COLO668 (cell line): ENCODE measurements around the gene OAS1.
"Not testable (repeated sequence)": the region's sequence is repeated elsewhere in the genome, so short reads cannot be mapped to it uniquely, and the experiment has no call there.

ENCODE experiments used
- DNase-seq: peaks from one replicate; lab custom pipeline; 2025; ENCODE audit not compliant: unreplicated experiment; lab: John Stamatoyannopoulos, UW

The OAS1 gene

DNA sequence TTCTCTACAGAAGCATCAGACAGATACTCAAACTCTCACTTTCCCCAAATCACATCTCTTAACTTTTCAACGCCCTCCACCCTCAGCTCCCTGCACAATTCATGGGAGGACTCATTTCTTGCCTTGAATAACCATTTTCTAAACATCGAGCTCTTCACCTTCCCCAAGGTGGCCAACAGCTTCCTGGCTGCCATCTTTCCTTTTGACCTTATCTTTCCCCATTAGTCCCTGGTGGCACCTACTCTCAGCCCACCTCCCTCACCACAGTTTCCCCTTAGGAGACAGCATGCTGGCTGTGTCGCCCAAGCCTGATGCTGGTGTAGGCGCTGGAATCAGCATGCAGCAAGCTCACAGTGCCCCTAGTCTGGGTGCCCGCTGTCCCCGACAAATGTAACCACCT, 8.4 kb upstream of the OAS1 start:
- DNase-seq: no peak

DNA sequence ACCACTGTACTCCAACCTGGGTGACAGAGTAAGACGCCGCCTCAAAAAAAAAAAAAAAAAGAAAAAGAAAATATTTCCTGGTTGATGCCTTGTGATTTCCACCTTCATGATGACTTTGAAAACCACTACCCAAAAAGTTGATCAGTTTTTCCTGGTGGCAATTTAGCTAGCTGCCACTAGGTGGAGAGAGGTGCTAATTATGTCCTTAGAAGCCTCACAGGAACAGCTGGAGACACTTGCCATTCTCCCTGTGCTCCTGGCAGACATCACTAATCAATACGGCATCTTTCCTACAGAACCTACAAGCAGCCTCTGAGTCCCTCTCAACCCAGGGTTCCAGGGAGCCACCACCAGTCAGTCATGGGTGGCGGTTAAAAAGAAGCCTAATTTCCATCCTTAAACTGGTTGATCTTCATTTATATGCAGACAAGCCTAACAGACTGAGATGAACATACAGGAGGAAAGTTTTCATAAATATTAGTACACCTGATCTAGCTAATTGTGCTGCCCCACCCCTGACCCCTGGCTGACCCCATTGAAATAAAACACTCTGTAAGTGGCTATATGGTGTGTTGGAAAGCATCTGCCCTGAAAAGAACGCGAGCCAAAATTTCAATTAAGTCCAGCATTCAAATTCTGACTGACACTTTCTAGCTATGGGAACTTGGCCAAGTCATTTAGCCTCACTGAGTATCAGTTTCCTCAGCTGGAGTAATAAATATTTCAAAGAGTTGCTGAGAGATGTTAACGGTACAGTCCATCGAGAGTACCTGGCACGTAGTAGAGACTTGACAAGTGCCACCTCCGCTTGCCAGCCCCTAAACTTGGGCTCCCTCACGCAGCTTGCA, 6.2 kb upstream of the OAS1 start:
- DNase-seq: peak; percentile 38

DNA sequence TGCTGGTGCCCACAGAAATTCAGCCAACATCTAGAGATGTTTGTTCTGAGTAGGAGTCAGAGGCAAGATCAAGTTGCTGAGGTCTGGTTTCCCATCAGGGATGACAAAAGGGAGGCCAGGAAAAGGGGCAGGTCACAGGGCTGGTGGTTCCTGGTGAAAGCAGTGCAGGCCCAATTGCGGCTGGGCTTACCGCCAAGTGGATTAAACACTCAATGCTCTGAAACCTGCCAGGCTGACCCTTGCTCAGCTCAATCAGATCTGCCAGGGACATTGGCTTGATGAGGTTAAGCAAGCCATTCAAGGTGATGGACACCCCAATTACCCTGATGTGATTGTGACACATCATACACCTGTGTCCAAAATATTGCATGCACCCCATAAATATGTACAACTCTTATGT, 5.5 kb upstream of the OAS1 start:
- no peak for DNase-seq

DNA sequence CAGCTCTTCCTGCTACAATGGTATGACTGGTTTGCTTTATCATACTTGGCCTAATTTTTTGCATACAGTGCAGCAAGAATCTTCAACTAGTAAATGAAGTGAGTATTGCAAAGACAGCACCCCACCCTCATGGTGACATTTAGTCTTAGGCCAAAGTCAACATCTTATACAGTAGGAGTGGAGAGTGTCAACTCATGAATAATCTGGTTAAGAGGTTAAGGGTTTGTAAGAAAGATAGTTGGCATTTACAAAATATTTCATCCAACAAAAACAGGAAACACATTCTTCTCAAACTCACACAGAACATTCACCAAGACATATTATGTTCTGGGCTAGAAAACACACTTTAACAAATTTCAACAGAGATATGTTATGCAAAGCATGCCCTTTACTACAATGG, 2.2 kb upstream of the OAS1 start:
- DNase-seq: no peak

DNA sequence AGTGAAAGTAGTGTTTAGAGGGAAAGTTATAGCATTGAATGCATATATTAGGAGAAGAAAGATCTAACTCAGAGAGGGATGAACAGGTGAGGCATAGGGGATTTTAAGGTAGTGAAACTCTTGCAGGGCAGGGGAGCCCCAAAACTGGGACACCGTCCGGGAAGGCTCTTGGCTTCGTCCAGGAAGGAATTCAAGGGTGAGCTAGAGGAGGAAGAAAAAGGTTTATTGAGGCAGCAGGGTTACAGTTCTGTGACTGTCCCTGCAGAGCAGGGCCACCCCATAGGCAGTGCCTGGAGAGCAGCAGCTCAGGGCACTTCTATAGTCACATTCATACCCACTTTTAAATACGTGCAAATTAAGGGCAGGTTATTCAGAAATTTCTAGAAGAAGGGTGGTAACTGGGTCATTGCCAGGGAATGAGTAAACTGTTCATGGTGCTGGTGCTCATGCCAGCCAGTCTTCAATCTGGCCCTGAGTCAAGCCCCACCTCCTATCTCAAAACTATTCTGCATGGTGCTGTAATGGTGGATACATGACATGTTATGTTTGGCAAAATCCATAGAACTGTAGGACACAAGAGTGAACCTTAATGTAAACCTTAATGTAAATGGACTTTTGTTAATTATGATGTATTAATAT, 1.2 kb upstream of the OAS1 start:
- DNase-seq: no peak

DNA sequence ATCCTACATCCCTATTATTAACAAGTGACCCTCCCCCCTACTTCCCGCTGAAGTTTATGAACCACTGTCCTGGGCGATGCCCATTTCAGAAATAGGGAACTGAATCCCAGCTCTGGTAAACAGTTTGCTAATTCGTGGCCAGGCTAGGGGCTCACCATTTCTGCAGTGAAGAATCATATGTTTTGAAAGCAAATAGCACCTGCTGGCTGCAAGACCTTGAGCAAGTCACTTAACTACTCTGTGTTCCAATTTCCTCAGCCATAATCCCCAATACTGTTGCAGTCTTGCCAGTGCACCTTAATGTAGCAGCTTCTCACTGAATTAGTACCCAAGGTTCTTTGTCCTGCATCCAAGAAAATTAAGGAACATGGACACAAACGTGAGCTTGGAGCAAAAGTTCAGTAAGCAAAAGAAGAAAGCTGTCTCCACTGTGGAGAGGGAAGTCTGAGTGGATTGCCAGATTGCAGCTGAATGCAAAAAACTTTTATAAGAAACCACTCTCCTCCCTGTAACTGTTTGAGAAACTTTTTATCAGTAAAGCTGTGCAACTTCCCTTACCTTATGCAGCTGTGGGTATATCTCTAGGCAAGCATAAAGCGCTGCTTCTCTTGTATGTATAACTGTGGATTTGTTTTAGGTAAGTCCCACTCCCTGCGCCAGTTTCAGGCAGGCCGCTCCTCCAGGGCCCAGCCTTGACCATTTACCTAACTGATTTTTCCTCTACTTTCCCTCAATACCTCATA, 824 bp downstream of the OAS1 start:
- no peak for DNase-seq

DNA sequence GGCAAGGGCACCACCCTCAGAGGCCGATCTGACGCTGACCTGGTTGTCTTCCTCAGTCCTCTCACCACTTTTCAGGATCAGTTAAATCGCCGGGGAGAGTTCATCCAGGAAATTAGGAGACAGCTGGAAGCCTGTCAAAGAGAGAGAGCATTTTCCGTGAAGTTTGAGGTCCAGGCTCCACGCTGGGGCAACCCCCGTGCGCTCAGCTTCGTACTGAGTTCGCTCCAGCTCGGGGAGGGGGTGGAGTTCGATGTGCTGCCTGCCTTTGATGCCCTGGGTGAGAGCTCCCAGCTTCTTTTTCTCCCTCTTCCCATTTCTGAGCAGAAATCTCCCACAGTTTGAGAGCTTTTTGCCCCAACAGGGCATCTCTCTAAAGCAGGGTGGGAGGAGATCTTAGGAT, 1.8 kb downstream of the OAS1 start:
- DNase-seq: no peak

DNA sequence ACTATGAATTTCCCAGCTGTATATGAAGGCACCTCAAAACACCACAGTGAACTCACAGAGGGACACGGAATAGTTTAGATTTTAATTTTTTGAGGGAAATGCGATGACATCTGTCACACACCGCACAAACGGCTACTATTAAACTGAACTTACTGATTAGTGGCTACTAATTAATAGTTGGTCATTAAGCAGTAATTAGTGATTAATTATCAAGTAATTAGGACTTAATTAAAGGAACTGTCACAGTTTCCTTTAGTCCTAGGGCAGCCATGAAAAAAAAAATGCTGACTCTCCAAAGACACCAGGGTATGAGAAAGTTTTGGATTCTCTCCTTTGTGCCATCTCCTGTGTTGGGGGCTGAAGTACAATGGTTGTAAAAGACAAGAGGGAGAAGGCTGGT, 2.9 kb downstream of the OAS1 start:
- DNase-seq: no peak

DNA sequence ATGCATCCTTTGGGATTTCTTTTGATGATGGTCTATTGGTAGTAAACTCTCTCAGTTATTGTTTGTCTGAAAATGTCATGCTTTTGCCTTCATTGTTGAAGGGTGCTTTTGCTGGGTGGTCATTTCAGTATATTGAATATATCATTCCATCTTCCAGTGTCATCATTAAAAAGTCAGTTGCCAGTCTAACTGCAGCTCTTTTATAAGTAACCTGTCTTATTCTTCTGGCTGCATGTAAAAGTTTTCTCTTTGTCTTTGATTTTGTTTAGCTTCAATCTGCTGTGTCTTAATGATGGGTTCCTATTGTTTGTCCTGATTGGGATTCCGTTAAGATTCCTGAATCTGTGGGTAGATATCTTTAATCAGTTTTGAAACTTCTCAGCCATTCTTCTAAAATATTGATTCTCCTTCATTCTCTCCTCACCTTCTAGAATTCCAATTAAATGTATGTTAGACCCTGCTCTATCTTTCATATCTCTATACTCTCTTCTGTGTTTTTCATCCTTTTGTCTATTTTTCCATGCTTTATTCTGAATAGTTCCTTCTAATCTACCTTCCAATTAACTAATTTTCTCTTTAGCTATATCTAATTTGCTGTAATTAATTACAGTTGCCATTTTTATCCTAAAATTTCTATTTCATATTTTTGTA, 6.4 kb downstream of the OAS1 start:
- no peak for DNase-seq

DNA sequence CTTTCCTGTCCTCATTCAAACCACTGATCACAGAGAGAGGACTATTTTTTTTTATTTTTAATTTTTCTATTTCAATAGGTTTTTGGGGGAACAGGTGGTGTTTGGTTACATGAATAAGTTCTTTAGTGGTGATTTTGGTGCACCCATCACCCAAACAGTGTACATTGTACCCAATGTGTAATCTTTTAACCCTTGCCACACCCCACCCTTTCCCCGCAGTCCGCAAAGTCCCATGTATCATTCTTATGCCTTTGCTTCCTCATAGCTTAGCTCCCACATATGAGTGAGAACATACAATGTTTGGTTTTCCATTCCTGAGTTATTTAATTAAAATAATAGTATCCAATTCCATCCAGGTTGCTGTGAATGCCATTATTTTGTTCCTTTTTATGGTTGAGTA, 7.1 kb downstream of the OAS1 start:
- DNase-seq: not testable (repeated sequence)

DNA sequence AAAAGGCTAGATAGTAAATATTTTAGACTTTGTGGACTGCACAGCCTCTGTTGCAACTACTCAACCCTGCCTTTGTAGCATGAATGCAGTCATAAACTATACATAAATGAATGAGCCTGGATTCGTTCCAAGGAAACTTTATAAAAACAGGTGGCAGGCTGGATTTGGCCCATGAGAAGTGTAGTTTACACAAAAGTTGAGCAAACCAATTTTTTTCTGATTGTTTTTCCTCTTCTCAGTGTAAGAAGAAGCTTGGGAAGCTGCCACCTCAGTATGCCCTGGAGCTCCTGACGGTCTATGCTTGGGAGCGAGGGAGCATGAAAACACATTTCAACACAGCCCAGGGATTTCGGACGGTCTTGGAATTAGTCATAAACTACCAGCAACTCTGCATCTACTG, 9.5 kb downstream of the OAS1 start:
- DNase-seq: no peak

DNA sequence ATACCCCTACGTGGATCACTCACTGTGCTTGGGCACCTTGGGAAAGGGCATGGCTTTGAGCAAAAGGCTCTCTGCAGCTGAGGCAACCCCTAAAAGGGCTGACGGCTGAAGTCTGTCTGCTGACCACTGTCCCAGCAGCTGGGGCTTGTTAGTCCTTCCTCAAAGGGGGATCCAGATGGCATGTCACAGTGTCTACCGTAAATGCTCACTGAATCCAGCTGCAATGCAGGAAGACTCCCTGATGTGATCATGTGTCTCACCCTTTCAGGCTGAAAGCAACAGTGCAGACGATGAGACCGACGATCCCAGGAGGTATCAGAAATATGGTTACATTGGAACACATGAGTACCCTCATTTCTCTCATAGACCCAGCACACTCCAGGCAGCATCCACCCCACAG, 12.4 kb downstream of the OAS1 start:
- DNase-seq: no peak

DNA sequence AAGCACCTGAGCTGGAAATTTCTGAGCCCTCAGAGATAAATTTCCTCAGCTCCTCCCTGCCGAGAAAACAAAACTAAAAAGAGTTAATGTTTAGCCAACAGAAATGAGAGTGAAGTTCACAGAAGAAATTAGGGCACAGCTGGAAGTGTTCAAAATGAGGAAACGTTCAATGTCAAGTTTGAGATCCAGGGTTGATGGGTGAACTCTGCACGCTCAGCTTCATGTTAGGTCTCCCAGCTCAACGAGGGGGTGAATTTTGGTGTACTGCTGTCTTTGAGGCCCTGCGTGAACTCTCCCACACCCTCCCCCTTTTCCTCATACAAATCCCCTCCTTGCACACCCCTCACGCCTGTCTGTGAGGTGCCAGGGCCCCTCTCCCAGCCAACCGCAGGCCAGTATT, 18.2 kb downstream of the OAS1 start:
- DNase-seq: no peak

DNA sequence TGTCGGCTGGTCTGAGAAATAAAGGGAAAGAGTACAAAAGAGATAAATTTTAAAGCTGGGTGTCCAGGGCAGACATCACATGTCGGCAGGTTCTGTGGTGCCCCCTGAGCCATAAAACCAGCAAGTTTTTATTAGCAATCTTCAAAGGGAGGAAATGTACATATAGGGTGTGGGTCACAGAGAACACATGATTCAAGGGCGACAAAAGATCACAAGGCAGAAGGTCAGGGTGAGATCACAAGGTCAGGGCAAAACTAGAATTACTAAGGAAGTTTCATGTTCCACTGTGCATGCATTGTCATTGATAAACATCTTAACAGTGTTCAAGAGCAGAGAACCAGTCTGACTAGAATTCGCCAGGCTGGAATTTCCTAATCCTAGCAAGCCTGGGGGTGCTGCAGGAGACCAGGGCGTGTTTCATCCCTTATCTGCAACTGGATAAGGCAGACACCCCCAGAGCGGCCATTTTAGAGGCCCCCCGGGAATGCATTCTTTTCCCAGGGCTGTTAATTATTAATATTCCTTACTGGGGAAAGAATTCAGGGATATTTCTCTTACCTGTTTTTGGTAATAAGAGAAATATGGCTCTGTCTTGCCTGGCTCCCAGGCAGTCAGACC, 19.8 kb downstream of the OAS1 start:
- DNase-seq: not testable (repeated sequence)

DNA sequence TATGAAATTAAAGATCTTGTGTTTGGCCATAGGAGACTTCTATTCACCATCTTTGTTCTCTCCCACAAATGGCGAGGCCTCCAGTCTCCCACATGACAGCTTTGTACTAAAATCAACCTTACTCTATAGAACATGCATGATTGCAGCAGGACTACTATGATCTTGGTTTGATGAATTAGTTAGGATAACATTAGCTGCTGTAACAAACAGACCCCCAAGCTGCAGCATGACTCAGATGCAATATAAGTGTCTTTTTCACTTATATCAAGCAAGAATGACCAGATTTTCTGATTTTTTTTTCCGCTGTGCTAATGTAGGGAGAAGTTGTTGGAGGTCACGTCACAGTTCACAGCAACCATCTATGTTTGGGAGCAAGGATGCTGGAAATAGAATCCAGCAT, 20.7 kb downstream of the OAS1 start:
- no peak for DNase-seq

DNA sequence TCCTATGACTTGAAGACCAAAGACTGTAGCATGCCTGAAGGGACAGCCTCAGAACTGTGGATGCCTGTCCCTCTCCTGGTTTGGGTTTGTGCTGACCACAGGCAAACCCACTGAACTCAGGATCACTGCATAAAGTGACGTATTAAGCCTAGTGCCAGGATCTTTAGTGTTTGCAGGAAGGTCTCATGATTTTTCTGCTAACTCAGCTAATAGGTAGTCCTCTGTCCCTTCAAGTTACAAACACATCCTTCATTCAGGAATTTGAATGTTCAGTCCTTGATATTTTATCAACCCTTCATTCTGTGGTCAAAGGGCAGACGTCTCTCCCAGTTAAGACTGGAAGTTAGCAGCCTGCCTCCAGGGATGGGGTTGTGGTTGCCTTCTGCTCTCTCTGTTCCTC, 21.2 kb downstream of the OAS1 start:
- no peak for DNase-seq

DNA sequence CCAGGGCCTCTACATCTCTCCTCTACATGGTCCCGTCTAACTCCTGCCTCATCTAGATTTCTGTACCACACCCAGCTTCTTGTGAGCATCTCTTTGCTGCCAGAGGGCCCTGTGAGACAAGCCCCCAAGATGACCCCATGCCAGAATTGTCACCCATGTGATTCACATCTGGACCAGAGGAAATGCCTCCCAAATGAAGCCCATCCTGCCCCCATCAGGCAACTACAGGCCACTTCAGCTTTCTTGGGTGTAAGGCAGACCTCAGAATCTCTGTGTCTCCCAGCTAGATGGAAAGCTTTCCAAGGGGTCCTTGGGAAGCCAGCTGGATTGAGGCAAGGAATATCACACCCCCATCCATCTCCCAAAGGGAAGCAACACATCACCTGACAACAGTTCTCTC, 22.2 kb downstream of the OAS1 start:
- DNase-seq: no peak

DNA sequence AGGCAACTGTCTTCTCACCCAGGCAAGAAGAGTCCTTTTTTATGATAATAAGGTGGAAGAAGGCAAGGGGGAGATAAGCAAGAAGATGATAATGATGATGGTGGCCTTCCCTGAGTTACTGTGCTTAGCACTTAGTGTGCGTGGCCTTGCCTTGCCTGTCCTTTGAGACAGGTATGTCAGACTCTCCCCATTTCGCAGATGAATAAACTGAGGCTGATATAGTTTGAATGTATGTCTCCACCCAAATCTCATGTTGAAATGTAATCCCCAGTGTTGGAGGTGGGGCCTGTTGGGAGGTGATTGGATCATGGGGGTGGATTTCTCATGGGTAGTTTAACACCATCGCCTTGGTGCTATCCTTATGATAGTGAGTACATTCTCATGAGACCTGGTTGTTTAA, 23.0 kb downstream of the OAS1 start:
- no peak for DNase-seq

DNA sequence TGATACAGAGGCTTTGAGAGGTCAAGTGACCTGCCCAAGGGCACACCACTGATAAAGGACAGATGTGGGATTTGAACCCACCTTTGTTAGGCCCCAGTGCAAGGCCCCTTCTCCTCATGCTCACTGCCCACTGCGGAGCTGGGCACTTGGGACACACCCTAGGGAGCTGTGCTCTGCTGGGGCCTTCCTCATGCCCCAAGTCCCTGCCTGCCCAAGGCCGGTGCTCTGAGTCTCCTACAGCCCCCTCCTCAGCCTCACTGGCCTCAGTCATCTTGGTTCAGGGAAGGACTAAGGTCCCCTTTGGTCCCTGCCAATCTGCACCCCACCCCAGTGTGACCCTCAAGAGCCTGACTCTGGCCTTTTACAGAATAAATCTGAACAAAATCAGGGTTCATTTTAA, 23.6 kb downstream of the OAS1 start:
- DNase-seq: no peak

DNA sequence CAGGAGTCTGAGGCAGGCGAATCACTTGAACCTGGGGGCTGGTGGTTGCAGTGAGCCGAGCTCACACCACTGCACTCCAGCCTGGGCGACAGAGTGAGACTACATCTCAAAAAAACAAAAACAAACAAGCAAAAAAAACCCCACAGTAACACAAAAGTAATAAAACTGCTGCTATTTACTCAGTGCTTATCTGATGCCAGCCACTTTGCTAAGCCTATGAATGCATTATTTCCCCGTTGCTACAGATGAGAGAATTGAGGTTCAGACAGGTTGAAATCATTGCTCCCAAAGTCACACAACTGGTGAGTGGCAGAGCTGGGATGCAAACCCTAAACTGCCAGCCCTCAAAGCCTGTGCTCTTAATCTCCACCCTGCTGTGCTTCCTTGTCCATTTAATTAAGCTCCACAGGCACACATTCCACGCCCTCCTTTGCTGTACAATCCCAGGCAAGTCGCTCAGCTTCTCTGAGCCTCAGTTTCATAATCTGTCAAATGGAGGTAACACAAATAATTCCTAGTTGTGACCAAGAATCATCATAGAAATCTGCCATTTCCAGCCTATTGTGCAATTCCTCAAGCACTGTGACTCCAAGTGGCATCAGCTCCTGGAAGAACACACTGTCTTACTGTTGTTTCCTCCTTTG, 25.8 kb downstream of the OAS1 start:
- no peak for DNase-seq

DNA sequence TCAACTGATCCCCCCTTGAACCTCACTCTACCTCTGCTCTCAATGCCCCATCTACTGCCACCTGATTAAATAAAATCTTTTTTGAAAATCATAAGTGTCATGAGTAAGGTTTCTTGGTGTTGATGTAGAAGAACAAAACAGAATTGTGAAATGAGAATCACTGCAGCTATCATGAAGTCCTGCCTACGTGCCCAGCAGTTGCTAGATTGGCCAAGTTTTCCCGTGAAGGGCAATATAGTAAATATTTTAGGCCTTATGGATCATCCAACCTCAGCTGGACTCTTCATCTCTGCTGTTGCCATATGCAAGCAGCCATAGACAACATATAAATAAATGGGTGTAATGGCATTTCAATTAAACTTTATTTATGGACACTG, 26.4 kb downstream of the OAS1 start:
- DNase-seq: no peak
